NCI-H187 (cell line): ENCODE results near the gene SRSF3.
"Not testable (repeated sequence)": the region's sequence is repeated elsewhere in the genome, so short reads cannot be mapped to it uniquely, and the experiment has no call there.

Source experiments
- DNase-seq, 2 experiments: peaks; one replicate each; lab custom pipeline; 2025; lab: John Stamatoyannopoulos, UW

SRSF3 gene

GRCh38 chr6:36649701-36650484, 55.7 kb downstream of the SRSF3 start:
- DNase-seq, result no peak

- DNase-seq, result no peak
These were observed 56.8 kb downstream of the SRSF3 start for GRCh38 chr6:36650848-36651478.

GRCh38 chr6:36651659-36652379, 57.7 kb downstream of the SRSF3 start:
- DNase-seq, result no peak

- not testable (repeated sequence) for DNase-seq
These were observed 60.3 kb downstream of the SRSF3 start for GRCh38 chr6:36654469-36654868.
